Stomach (tissue), 9 donors: ENCODE measurements around the gene CRTAC1. TPM values are rescaled to one million over a fixed set of nuclear protein-coding genes. Genes with fewer than 3 reads are reported as not detected.
A peak's percentile ranks its signal among the peaks of the same experiment; 100 is the strongest.

ENCODE experiments used
- DNase-seq, 2 donors: peaks; one replicate each; pipeline versions ENCODE4 v3.0.0 to v3.0.0-alpha.2; 2013 to 2019
- H3K27ac ChIP-seq, 5 donors: fragments of 200-600 bp in 4 of 5; sonication (generic) in 4 of 5; one replicate each; pipeline ENCODE4 v1.5.1; 2013 to 2019; ENCODE audit warnings: mild to moderate bottlenecking in 1 of 5, moderate library complexity in 1 of 5
- H3K27me3 ChIP-seq, 3 donors: fragments of 200-600 bp; sonication (generic); one replicate each; pipeline ENCODE4 v1.5.1; 2017 to 2019; ENCODE audit warnings: mixed run types in 1 of 3
- H3K36me3 ChIP-seq, 4 donors: fragments of 200-600 bp; sonication (generic); 1 replicate in 3 of 4; 2 replicates in 1 of 4; pipeline ENCODE4 v1.5.1; 2016 to 2019
- H3K4me1 ChIP-seq, 4 donors: fragments of 200-600 bp; sonication (generic); one replicate each; pipeline ENCODE4 v1.5.1; 2016 to 2019
- H3K4me3 ChIP-seq, 4 donors: fragments of 200-600 bp; sonication (generic) in 3 of 4; one replicate each; pipeline ENCODE4 v1.5.1; 2016 to 2019; ENCODE audit warnings: mild to moderate bottlenecking in 1 of 4
- H3K9me3 ChIP-seq, 4 donors: fragments of 200-600 bp; sonication (generic); one replicate each; pipeline ENCODE4 v1.5.1; 2016 to 2019
- CTCF ChIP-seq, 7 experiments: fragments of 450-650 bp in 4 of 7; fragments of 200-600 bp in 3 of 7; sonication (generic) in 3 of 7; IDR thresholded peaks; one replicate each; pipeline ENCODE4 v1.5.1; 2016 to 2019; ENCODE audit warnings: antibody characterized with exemption in 7 of 7, control low read depth in 2 of 7, mild to moderate bottlenecking in 1 of 7
- EP300 ChIP-seq: sonication (generic); formaldehyde crosslinking; IDR thresholded peaks from one replicate; pipeline ENCODE4 v1.6.1; 2017; ENCODE audit warnings: antibody characterized with exemption
- POLR2A ChIP-seq, 4 donors: fragments of 450-650 bp; IDR thresholded peaks; one replicate each; pipeline ENCODE4 v1.6.1; 2016; ENCODE audit warnings: antibody characterized with exemption in 4 of 4, control low read depth in 2 of 4, mild to moderate bottlenecking in 1 of 4, moderate library complexity in 1 of 4
- POLR2AphosphoS5 ChIP-seq, 3 donors: sonication (generic); formaldehyde crosslinking; IDR thresholded peaks; one replicate each; pipeline ENCODE4 v1.6.1; 2016; ENCODE audit warnings: antibody characterized with exemption in 3 of 3
- WGBS, 5 donors: extraction: QIAGEN DNeasy Blood & Tissue Kit in 3 of 5; methylation state at CpG; one replicate each; pipeline versions ENCODE4 v1.1.5 to v1.1.7; 2013 to 2018; 5-methylcytosine and 5-hydroxymethylcytosine counted together
- intact Hi-C: fragments of 100-400 bp; cut with DNase I; formaldehyde crosslinking; loops from one replicate; pipeline ENCODE4 v1.15.1; 2023; ENCODE audit warnings: low total_unique reads
- polyA plus RNA-seq, 3 donors: library from polyadenylated mRNA; stranded (reverse); fragments of 200-250 nt; gene quantifications; one replicate each; pipeline ENCODE4 v1.2.3, GENCODE V29; 2013
- total RNA-seq, 5 donors: library from RNA; depleted of rRNA; stranded (reverse); fragments of >200 nt; gene quantifications; one replicate each; pipeline versions ENCODE4 v1.1.0 to v1.2.3, GENCODE V29; 2014 to 2016
- donor health status: healthy with polysubstance abuse.
- donor health status: Bipolar disorder and iron deficiency.
- donor health status: healthy.

The CRTAC1 gene
- total and polyA plus RNA-seq, 8 donors = 0.06 to 21.4 (median 0.77) TPM; not detected in 2

- WGBS, 5 donors = 66 to 71% (median 69%) methylated on average over 6 of the region's 6 CpGs
- no peak for DNase-seq
- Histone ChIP-seq H3K9me3 (no peaks in the 10 kb centered on the region), H3K27me3 (peaks cover 0 to 78% (median 6%) of the 10 kb centered on the region in 3 donors), H3K4me3 (no peak overlapping the region), H3K4me1 (no peaks in the 10 kb centered on the region), H3K36me3 (no peaks in the 10 kb centered on the region), H3K27ac (no peak overlapping the region)
- TF ChIP-seq POLR2AphosphoS5 (IDR thresholded peaks at IDR 0.05) = no peak
- no peak for TF ChIP-seq EP300
- no peak for TF ChIP-seq CTCF (IDR thresholded peaks at IDR 0.05)
- no peak for TF ChIP-seq POLR2A (IDR thresholded peaks at IDR 0.05)
- intact Hi-C loops = no loop called here
These were observed 32.0 kb upstream of the CRTAC1 start for GRCh38 chr10:98062424-98062823.

DNA sequence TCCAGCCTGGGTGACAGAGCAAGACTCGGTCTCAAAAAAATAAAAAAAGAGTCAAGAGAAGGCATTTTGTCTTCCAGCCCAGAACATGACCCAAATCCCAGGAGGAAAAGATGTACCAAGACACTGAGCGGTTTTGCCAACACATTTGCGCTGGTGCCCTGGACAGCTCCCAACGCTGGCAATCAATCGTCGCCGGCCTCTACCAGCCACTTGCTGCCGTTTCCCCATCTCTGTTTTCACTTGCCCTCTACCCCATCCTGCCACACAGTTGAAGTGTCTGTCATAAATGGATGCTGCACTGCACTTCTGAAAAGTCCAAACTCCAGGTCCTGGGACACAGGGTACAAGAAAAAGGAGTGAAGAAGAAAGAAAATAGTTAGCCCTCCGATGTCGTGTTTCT is 29.7 kb upstream of the CRTAC1 start:
- H3K4me1 ChIP-seq = no peaks in the 10 kb centered on the region
- no peak for DNase-seq
- no peak overlapping the region for H3K4me3 ChIP-seq
- intact Hi-C loops = no loop called here
- TF ChIP-seq POLR2A (IDR thresholded peaks at IDR 0.05) = no peak
- TF ChIP-seq POLR2AphosphoS5 (IDR thresholded peaks at IDR 0.05) = no peak
- no peak for TF ChIP-seq CTCF (IDR thresholded peaks at IDR 0.05)
- no peak for TF ChIP-seq EP300
- H3K36me3 ChIP-seq = no peaks in the 10 kb centered on the region
- no peak overlapping the region for H3K27ac ChIP-seq
- 76 to 83% (median 80%) methylated on average over 10 of the region's 10 CpGs for WGBS, 5 donors
- H3K27me3 ChIP-seq = peaks cover 0 to 73% (median 6%) of the 10 kb centered on the region in 3 donors
- H3K9me3 ChIP-seq = no peaks in the 10 kb centered on the region

- no peak for TF ChIP-seq POLR2A (IDR thresholded peaks at IDR 0.05)
- TF ChIP-seq EP300 = no peak
- no peak for TF ChIP-seq CTCF (IDR thresholded peaks at IDR 0.05)
- no peak for TF ChIP-seq POLR2AphosphoS5 (IDR thresholded peaks at IDR 0.05)
- Histone ChIP-seq H3K4me3 (no peak overlapping the region), H3K27me3 (peaks cover 0 to 75% (median 10%) of the 10 kb centered on the region in 3 donors), H3K9me3 (no peaks in the 10 kb centered on the region), H3K27ac (no peak overlapping the region), H3K4me1 (no peaks in the 10 kb centered on the region), H3K36me3 (no peaks in the 10 kb centered on the region)
- intact Hi-C loops = no loop called here
- WGBS, 5 donors = 46 to 77% (median 63%) methylated on average over 1 of the region's 1 CpG
- no peak for DNase-seq
These were observed 27.9 kb upstream of the CRTAC1 start for GRCh38 chr10:98058295-98058694.

GRCh38 chr10:98055841-98056516 is 25.6 kb upstream of the CRTAC1 start:
- no peak for TF ChIP-seq EP300
- TF ChIP-seq CTCF (IDR thresholded peaks at IDR 0.05) = no peak
- no peak for TF ChIP-seq POLR2AphosphoS5 (IDR thresholded peaks at IDR 0.05)
- TF ChIP-seq POLR2A (IDR thresholded peaks at IDR 0.05) = no peak
- intact Hi-C loops = no loop called here

More at GRCh38 chr10:98055841-98056516, 25.6 kb upstream of the CRTAC1 start:
- Histone ChIP-seq H3K4me3 (no peak overlapping the region), H3K4me1 (no peaks in the 10 kb centered on the region), H3K27me3 (peaks cover 0 to 70% (median 11%) of the 10 kb centered on the region in 3 donors), H3K27ac (no peak overlapping the region), H3K36me3 (no peaks in the 10 kb centered on the region), H3K9me3 (no peaks in the 10 kb centered on the region)
- WGBS, 5 donors = 39 to 47% (median 42%) methylated on average over 4 of the region's 4 CpGs
- peak in 1 of 2 donors; percentile 51 for DNase-seq
